Parathyroid adenoma (tissue), 2 donors: Measurements from ENCODE around the gene FAM193A.

Experiments
- H2AFZ ChIP-seq: fragments of 300-600 bp; sonication (generic); one replicate; pipeline ENCODE4 v1.7.0; 2017; ENCODE audit warnings: antibody characterized with exemption, mild to moderate bottlenecking
- H3K27ac ChIP-seq: fragments of 300-600 bp; sonication (generic); one replicate; pipeline ENCODE4 v1.7.0; 2017
- H3K27me3 ChIP-seq: fragments of 300-600 bp; sonication (generic); one replicate; pipeline ENCODE4 v1.7.0; 2017; ENCODE audit warnings: low read length; ENCODE audit not compliant: control insufficient read depth, insufficient read depth
- H3K36me3 ChIP-seq: fragments of 300-600 bp; sonication (generic); one replicate; pipeline ENCODE4 v1.7.0; 2017; ENCODE audit warnings: low read length; ENCODE audit not compliant: control insufficient read depth, insufficient read depth
- H3K4me1 ChIP-seq: fragments of 300-600 bp; sonication (generic); one replicate; pipeline ENCODE4 v1.7.0; 2017; ENCODE audit warnings: control low read depth
- H3K4me2 ChIP-seq: fragments of 300-600 bp; sonication (generic); one replicate; pipeline ENCODE4 v1.7.0; 2017; ENCODE audit warnings: low read length
- H3K4me3 ChIP-seq: fragments of 300-600 bp; sonication (generic); one replicate; pipeline ENCODE4 v1.7.0; 2017; ENCODE audit warnings: low read depth, low read length
- H3K79me2 ChIP-seq: fragments of 300-600 bp; sonication (generic); one replicate; pipeline ENCODE4 v1.7.0; 2017; ENCODE audit warnings: control low read depth
- H3K9ac ChIP-seq: fragments of 300-600 bp; sonication (generic); one replicate; pipeline ENCODE4 v1.7.0; 2017; ENCODE audit warnings: mild to moderate bottlenecking
- H3K9me3 ChIP-seq: fragments of 300-600 bp; sonication (generic); one replicate; pipeline ENCODE4 v1.7.0; 2017; ENCODE audit warnings: low read length; ENCODE audit not compliant: control insufficient read depth
- TF ChIP-seq, protein P1 (sequence below): fragments of 300-600 bp; sonication (generic); IDR thresholded peaks from one replicate; pipeline ENCODE4 v1.7.0; 2017; ENCODE audit warnings: antibody characterized with exemption, mild to moderate bottlenecking
- donor health status: primary hyperparathyroidism.

The FAM193A gene

DNA sequence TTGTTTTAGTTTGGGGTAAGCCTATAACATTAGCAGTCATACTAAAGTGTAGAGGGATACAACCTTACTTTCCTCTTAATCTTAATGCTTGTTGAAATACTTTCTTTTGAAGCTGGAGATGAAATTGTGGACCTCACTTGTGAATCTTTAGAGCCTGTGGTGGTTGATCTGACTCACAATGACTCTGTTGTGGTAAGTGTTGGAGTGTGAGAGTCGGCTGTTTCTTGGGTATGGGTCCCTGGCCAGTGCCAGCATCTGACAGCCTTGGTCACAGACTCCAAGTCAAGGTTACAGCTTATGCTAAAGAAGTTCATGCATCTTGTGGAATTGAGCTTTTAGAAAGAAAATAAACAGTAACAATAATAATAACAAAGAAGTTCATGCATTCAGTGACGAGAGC, 35.9 kb upstream of the FAM193A start:
- no peak overlapping the region for H2AFZ ChIP-seq
- TF ChIP-seq, protein P1, sequence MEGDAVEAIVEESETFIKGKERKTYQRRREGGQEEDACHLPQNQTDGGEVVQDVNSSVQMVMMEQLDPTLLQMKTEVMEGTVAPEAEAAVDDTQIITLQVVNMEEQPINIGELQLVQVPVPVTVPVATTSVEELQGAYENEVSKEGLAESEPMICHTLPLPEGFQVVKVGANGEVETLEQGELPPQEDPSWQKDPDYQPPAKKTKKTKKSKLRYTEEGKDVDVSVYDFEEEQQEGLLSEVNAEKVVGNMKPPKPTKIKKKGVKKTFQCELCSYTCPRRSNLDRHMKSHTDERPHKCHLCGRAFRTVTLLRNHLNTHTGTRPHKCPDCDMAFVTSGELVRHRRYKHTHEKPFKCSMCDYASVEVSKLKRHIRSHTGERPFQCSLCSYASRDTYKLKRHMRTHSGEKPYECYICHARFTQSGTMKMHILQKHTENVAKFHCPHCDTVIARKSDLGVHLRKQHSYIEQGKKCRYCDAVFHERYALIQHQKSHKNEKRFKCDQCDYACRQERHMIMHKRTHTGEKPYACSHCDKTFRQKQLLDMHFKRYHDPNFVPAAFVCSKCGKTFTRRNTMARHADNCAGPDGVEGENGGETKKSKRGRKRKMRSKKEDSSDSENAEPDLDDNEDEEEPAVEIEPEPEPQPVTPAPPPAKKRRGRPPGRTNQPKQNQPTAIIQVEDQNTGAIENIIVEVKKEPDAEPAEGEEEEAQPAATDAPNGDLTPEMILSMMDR, result no peak
- H3K9me3 ChIP-seq, result no peaks in the 10 kb centered on the region
- H3K27me3 ChIP-seq, result no peaks in the 10 kb centered on the region
- no peaks in the 10 kb centered on the region for H3K79me2 ChIP-seq
- no peak overlapping the region for H3K4me3 ChIP-seq
- H3K36me3 ChIP-seq, result no peaks in the 10 kb centered on the region
- H3K27ac ChIP-seq, result no peak overlapping the region
- H3K4me1 ChIP-seq, result no peaks in the 10 kb centered on the region
- H3K4me2 ChIP-seq, result no peak overlapping the region
- no peak overlapping the region for H3K9ac ChIP-seq

DNA sequence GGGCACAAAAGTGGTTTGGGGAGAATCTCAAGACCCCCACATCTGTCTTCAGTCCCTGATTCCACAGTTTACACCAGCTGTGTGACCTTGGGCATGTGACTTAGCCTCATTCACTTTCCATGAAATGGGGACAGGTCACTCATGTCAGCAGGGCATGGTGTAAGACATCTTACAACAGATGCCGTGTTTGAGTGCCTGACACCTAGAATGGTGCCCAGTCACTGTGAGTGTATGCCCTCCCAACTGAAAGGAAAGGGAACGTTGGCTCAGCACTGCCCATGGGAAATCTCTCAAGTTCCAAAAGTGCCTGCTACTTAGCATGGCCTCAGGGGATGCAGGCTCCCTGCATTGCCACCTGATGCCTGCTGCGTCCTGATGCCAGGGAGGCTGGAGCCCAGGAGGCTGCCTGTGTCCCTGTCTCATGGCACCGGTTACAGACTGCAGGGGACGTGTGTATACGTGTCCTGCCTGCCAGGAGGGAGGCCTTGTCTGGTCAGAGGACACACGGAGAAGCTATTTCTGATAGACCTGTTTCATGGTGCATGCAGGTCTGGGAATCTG, 35.3 kb upstream of the FAM193A start:
- no peak overlapping the region for H3K9ac ChIP-seq
- H3K27ac ChIP-seq, result no peak overlapping the region
- no peaks in the 10 kb centered on the region for H3K79me2 ChIP-seq
- no peak overlapping the region for H3K4me3 ChIP-seq
- TF ChIP-seq, protein P1, result no peak
- no peak overlapping the region for H2AFZ ChIP-seq
- no peak overlapping the region for H3K4me2 ChIP-seq
- H3K4me1 ChIP-seq, result no peaks in the 10 kb centered on the region
- no peaks in the 10 kb centered on the region for H3K9me3 ChIP-seq
- H3K36me3 ChIP-seq, result no peaks in the 10 kb centered on the region
- no peaks in the 10 kb centered on the region for H3K27me3 ChIP-seq

DNA sequence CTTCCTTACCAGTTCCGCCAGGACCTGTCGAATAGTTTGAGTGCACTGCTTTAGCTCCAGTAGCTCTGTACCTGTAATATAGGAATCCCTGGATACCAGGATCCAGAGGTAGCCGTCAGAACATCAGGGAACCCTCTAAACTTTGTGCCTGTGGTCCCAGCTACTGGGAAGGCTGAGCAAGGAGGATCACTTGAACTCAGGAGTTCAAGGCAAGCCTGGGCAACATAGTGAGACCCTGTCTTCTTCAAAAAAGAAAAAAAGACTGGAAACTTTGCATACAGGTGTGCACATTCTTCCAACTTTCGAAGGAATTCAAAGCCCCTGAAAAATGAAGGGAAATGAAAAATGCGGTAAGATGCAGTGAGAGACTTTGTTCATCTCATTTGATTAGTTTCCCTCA, 32.6 kb upstream of the FAM193A start:
- Histone ChIP-seq H3K27ac (no peak overlapping the region), H3K4me3 (no peak overlapping the region), H3K27me3 (no peaks in the 10 kb centered on the region), H3K36me3 (no peaks in the 10 kb centered on the region), H3K9me3 (no peaks in the 10 kb centered on the region), H2AFZ (no peak overlapping the region), H3K4me1 (no peaks in the 10 kb centered on the region), H3K79me2 (no peaks in the 10 kb centered on the region), H3K4me2 (no peak overlapping the region), H3K9ac (no peak overlapping the region)
- TF ChIP-seq, protein P1, result no peak

DNA sequence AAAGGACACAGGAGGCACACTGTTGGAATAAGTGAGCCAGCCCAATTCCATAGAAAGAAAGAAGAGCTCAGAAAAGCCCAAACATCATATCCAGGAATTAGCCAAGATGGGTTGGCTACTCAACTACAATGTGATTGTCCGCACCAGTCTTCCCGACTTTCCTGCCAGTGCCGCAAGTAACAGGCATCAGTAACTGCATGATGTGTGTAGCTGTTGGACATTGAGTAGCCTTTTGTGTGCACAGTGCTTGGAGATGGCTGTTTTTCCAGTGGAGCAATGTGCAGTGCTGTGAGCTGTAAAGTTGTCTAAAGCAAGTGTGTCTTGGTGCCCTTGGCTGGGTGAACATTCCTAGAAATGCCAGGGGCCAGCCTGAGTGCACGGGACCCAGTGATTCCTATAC, 29.2 kb upstream of the FAM193A start:
- no peaks in the 10 kb centered on the region for H3K36me3 ChIP-seq

DNA sequence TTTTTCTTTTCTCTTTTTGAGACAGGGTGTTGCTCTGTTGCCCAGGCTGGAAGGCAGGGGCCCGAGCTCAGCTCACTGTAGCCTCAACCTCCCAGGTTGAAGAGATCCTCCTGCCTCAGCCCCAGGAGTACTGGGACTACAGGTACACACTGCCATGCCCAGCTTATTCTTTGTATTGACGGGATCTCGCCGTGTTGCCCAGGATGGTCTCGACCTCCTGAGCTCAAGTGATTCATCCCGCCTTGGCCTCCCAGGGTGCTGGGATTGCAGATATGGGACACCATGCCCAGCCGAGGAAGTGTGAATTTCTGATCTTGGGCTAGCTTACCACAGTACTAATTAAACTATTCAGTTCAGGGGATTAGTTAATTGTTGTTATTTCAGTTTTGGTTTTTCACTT, 28.6 kb upstream of the FAM193A start:
- no peak overlapping the region for H3K9ac ChIP-seq
- TF ChIP-seq, protein P1, result no peak
- no peak overlapping the region for H3K27ac ChIP-seq
- no peaks in the 10 kb centered on the region for H3K79me2 ChIP-seq
- no peak overlapping the region for H2AFZ ChIP-seq
- no peak overlapping the region for H3K4me3 ChIP-seq
- H3K4me2 ChIP-seq, result no peak overlapping the region
- H3K4me1 ChIP-seq, result no peaks in the 10 kb centered on the region
- H3K36me3 ChIP-seq, result no peaks in the 10 kb centered on the region
- H3K27me3 ChIP-seq, result no peaks in the 10 kb centered on the region
- no peaks in the 10 kb centered on the region for H3K9me3 ChIP-seq

More for the DNA sequence above, 29.2 kb upstream of the FAM193A start:
- Histone ChIP-seq H3K27me3 (no peaks in the 10 kb centered on the region), H3K4me1 (no peaks in the 10 kb centered on the region), H2AFZ (no peak overlapping the region), H3K27ac (no peak overlapping the region), H3K79me2 (no peaks in the 10 kb centered on the region), H3K9ac (no peak overlapping the region), H3K4me2 (no peak overlapping the region), H3K9me3 (no peaks in the 10 kb centered on the region), H3K4me3 (no peak overlapping the region)
- TF ChIP-seq, protein P1, result no peak
